Natural killer cell (primary cell): ENCODE data around the gene EPC1. TPM values are rescaled to one million over a fixed set of nuclear protein-coding genes. Genes with fewer than 3 reads are reported as not detected.

Experiments
- ATAC-seq, 3 donors: fragments of 150-1000 bp in 2 of 3; fragments of 200-7000 bp in 1 of 3; cut with Tn5 transposase; 1 replicate in 1 of 3; 2 replicates in 2 of 3; pipeline ENCODE4 v1.10.0; 2021; ENCODE audit warnings: mild to moderate bottlenecking in 2 of 3, moderate library complexity in 2 of 3
- DNase-seq, 2 donors: peaks; one replicate each; pipeline versions ENCODE4 v3.0.0 to v3.0.0-alpha.2; 2013 to 2021; ENCODE audit warnings: mixed read lengths in 1 of 2
- H3K27ac ChIP-seq: one replicate; pipeline ENCODE4 v1.5.1; 2013; ENCODE audit warnings: mild to moderate bottlenecking, low read length
- H3K27me3 ChIP-seq: one replicate; pipeline ENCODE4 v1.6.1; 2013; ENCODE audit warnings: low read length; ENCODE audit not compliant: control insufficient read depth, insufficient read depth
- H3K36me3 ChIP-seq: one replicate; pipeline ENCODE4 v1.6.1; 2013; ENCODE audit warnings: low read length; ENCODE audit not compliant: control insufficient read depth, insufficient read depth
- H3K4me1 ChIP-seq: one replicate; pipeline ENCODE4 v1.6.1; 2013; ENCODE audit warnings: low read length; ENCODE audit not compliant: control insufficient read depth, insufficient read depth
- H3K4me3 ChIP-seq: one replicate; pipeline ENCODE4 v1.5.1; 2013; ENCODE audit warnings: low read length
- H3K9me3 ChIP-seq: one replicate; pipeline ENCODE4 v1.6.1; 2013; ENCODE audit warnings: low read length; ENCODE audit not compliant: control insufficient read depth, insufficient read depth
- H3K27ac Mint-ChIP-seq, 2 donors: one replicate each; pipeline ENCODE4 v1.8.0; 2022; ENCODE audit warnings: mild to moderate bottlenecking in 2 of 2, mixed read lengths in 2 of 2, moderate library complexity in 1 of 2
- H3K27me3 Mint-ChIP-seq, 2 donors: one replicate each; pipeline ENCODE4 v1.8.0; 2022; ENCODE audit warnings: low read depth in 2 of 2, mixed read lengths in 2 of 2
- H3K36me3 Mint-ChIP-seq: one replicate; pipeline ENCODE4 v1.8.0; 2022; ENCODE audit warnings: mixed read lengths
- H3K4me1 Mint-ChIP-seq, 2 donors: one replicate each; pipeline ENCODE4 v1.8.0; 2022; ENCODE audit warnings: mixed read lengths in 2 of 2
- H3K4me3 Mint-ChIP-seq: one replicate; pipeline ENCODE4 v1.8.0; 2022; ENCODE audit warnings: mild to moderate bottlenecking, moderate library complexity, mixed read lengths
- H3K9me3 Mint-ChIP-seq, 2 donors: one replicate each; pipeline ENCODE4 v1.8.0; 2022; ENCODE audit warnings: mixed read lengths in 2 of 2
- CTCF ChIP-seq: fragments of 200-600 bp; IDR thresholded peaks from one replicate; pipeline ENCODE4 v1.8.0; 2022; ENCODE audit warnings: antibody characterized with exemption
- WGBS: methylation state at CpG from one replicate; pipeline ENCODE4 v1.1.7; 2013; ENCODE audit warnings: missing lambda C conversion rate; ENCODE audit not compliant: insufficient coverage; 5-methylcytosine and 5-hydroxymethylcytosine counted together
- intact Hi-C: fragments of 100-400 bp; cut with micrococcal nuclease; formaldehyde crosslinking; loops from one replicate; pipeline ENCODE4 v1.14.2; 2022
- total RNA-seq, 4 donors: library from RNA; stranded (reverse); fragments of 120-200 nt in 1 of 4; gene quantifications; one replicate each; pipeline versions ENCODE4 v1.2.3 to v1.2.4, GENCODE V29; 2013 to 2022

The EPC1 gene
- total RNA-seq, 3 donors from 2014 or later (not counting 1 experiment from before 2014, with no cell fraction given): 155 to 178 (median 161) TPM

GRCh38 chr10:32245760-32246159 is 101.2 kb downstream of the EPC1 start:
- intact Hi-C loops: no loop called here
- no peaks in the 10 kb centered on the region for H3K9me3 ChIP-seq
- TF ChIP-seq CTCF: no peak
- no peaks in the 10 kb centered on the region for H3K9me3 Mint-ChIP-seq
- no peak overlapping the region for H3K27ac Mint-ChIP-seq
- H3K27ac ChIP-seq: no peak overlapping the region
- H3K4me1 ChIP-seq: no peaks in the 10 kb centered on the region
- no peaks in the 10 kb centered on the region for H3K27me3 ChIP-seq
- no peaks in the 10 kb centered on the region for H3K36me3 Mint-ChIP-seq
- H3K4me1 Mint-ChIP-seq: no peaks in the 10 kb centered on the region
- H3K36me3 ChIP-seq: no peaks in the 10 kb centered on the region
- H3K4me3 Mint-ChIP-seq: no peak overlapping the region
- peaks cover 3 to 12% of the 10 kb centered on the region in 2 donors for H3K27me3 Mint-ChIP-seq
- no peak for DNase-seq
- ATAC-seq: no peak
- H3K4me3 ChIP-seq: no peak overlapping the region
- 94% methylated on average over 6 of the region's 8 CpGs for WGBS

DNA sequence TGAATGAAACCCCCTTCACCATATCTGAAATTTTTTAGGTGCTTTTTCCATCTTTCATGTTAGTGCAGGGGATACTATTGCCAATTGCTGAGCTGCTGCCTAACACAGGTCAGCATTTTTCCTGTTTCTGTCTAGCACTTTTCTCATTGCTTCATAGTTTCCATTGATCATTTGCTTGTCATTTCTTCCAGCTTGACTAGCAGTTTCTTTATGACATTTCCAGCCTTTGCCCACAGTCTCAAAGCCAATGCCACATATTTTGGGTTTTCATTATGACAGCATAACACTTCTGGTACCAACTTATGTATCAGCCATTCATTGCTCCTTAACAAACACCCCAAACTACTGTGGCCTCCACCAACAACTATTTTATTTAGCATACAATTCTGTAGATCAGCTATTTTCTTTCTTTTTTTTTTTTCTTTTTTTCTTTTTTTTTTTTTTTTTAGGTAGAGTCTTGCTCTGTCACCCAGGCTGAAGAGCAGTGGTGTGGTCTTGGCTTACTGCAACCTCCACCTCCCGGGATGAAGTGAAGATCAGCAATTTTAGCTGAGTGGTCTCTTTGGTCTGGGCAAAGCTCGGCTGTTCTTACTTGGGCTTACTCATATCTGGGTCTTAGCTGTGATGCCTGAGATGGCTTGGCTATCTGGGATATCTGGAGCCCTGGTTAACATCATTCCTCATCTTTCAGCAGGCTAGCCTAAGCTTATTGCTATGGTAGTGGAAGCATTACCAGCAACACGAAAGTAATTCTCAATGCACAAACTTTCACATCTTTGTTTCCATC is 102.3 kb downstream of the EPC1 start:
- no peak for DNase-seq
- Mint-ChIP-seq H3K4me1 (no peaks in the 10 kb centered on the region), H3K27me3 (peaks cover 3 to 12% of the 10 kb centered on the region in 2 donors), H3K36me3 (no peaks in the 10 kb centered on the region), H3K4me3 (no peak overlapping the region), H3K27ac (no peak overlapping the region), H3K9me3 (no peaks in the 10 kb centered on the region)
- WGBS: 73% methylated on average over 3 of the region's 3 CpGs
- Histone ChIP-seq H3K36me3 (no peaks in the 10 kb centered on the region), H3K4me1 (no peaks in the 10 kb centered on the region), H3K4me3 (no peak overlapping the region), H3K27ac (no peak overlapping the region), H3K27me3 (no peaks in the 10 kb centered on the region), H3K9me3 (no peaks in the 10 kb centered on the region)
- TF ChIP-seq CTCF: no peak
- no peak for ATAC-seq
- intact Hi-C loops: no loop called here

DNA sequence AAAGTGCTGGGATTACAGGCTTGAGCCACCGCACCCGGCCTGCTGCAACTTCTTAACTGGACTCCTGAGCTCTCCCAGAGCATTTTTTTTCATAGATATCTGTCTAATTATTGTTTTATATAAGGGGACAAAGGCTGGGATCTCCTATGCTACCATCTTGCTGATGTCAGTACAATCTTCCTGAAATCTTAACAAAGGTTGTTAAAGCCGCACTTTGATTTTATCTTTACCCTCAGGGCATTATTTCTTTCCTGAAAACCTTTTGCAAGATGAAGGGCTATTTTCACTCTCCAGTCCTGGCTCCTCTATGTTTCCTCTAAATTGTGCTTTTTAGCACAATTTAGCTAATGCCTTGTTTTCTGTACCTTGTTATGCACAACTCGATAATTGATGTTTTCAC is 102.9 kb downstream of the EPC1 start:
- 88% methylated on average over 4 of the region's 4 CpGs for WGBS
- no peak for DNase-seq
- H3K36me3 Mint-ChIP-seq: no peaks in the 10 kb centered on the region
- Histone ChIP-seq H3K36me3 (no peaks in the 10 kb centered on the region), H3K9me3 (no peaks in the 10 kb centered on the region), H3K4me1 (no peaks in the 10 kb centered on the region), H3K27me3 (no peaks in the 10 kb centered on the region), H3K27ac (no peak overlapping the region), H3K4me3 (no peak overlapping the region)
- no peak for TF ChIP-seq CTCF
- ATAC-seq: no peak
- no peak overlapping the region for H3K27ac Mint-ChIP-seq
- H3K27me3 Mint-ChIP-seq: peaks cover 3 to 12% of the 10 kb centered on the region in 2 donors
- intact Hi-C loops: no loop called here
- H3K4me3 Mint-ChIP-seq: no peak overlapping the region
- H3K4me1 Mint-ChIP-seq: no peaks in the 10 kb centered on the region
- no peaks in the 10 kb centered on the region for H3K9me3 Mint-ChIP-seq

GRCh38 chr10:32241946-32242345 is 105.0 kb downstream of the EPC1 start:
- no peak overlapping the region for H3K4me3 Mint-ChIP-seq
- H3K36me3 Mint-ChIP-seq: no peaks in the 10 kb centered on the region
- no peak for ATAC-seq
- Histone ChIP-seq H3K4me1 (no peaks in the 10 kb centered on the region), H3K27ac (no peak overlapping the region), H3K9me3 (no peaks in the 10 kb centered on the region), H3K27me3 (no peaks in the 10 kb centered on the region), H3K36me3 (no peaks in the 10 kb centered on the region), H3K4me3 (no peak overlapping the region)
- H3K4me1 Mint-ChIP-seq: no peaks in the 10 kb centered on the region
- no peaks in the 10 kb centered on the region for H3K9me3 Mint-ChIP-seq
- peaks cover 3 to 12% of the 10 kb centered on the region in 2 donors for H3K27me3 Mint-ChIP-seq
- no peak for TF ChIP-seq CTCF
- no peak for DNase-seq
- intact Hi-C loops: no loop called here
- H3K27ac Mint-ChIP-seq: no peak overlapping the region
